Activated T-helper 9 cell treated with anti-CD3 and anti-CD28 coated beads, Interleukin-2, amount 50 U/mL, for 16 hours (primary cell): ENCODE results near the gene SFXN1.
A peak's percentile ranks its signal among the peaks of the same experiment; 100 is the strongest.
"Not testable (repeated sequence)": the region's sequence is repeated elsewhere in the genome, so short reads cannot be mapped to it uniquely, and the experiment has no call there.

ENCODE experiments used
- DNase-seq: peaks from one replicate; pipeline ENCODE4 v3.0.0-alpha.2; 2020; ENCODE audit warnings: low read depth

Gene SFXN1, protein sequence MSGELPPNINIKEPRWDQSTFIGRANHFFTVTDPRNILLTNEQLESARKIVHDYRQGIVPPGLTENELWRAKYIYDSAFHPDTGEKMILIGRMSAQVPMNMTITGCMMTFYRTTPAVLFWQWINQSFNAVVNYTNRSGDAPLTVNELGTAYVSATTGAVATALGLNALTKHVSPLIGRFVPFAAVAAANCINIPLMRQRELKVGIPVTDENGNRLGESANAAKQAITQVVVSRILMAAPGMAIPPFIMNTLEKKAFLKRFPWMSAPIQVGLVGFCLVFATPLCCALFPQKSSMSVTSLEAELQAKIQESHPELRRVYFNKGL

DNA sequence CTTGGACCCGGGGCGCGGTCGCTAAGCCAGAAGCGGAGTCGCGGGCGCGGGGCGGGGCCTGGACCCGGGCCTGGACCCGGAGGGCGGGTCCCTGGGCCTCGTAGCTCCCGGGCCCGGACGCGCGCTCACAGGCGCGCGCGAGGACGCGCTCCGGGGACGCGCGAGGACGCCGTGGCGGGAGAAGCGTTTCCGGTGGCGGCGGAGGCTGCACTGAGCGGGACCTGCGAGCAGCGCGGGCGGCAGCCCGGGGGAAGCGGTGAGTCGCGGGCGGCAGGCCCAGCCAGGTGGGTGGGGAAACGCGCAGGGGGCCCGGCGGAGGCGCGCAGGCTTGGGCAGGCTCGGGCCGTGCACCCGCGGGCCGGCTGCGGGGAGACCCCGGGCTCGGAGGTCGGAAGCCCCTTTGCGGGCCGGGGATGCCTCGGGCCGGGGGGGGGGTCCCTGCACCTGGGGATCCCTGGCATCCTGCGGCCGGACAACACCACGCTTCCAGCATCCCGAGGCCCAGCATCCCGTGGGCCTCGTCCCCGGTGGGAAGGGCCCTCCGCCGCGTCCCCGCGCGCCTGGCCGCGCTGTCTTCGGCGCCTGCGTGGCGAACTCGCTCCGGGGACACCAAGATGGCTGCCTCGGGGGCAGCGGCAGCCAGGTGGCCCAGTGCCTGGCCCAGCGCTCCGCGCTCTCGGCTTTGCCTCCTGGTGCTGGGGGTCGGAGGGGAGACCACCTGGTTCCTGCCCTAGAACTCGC lies at the start of gene SFXN1:
SFXN1 (plus strand) TSS at position 177 of the 741 bp plus-strand sequence. CDS start 13,544 bp downstream, outside the sequence.
- DNase-seq = peak; percentile 69

DNA sequence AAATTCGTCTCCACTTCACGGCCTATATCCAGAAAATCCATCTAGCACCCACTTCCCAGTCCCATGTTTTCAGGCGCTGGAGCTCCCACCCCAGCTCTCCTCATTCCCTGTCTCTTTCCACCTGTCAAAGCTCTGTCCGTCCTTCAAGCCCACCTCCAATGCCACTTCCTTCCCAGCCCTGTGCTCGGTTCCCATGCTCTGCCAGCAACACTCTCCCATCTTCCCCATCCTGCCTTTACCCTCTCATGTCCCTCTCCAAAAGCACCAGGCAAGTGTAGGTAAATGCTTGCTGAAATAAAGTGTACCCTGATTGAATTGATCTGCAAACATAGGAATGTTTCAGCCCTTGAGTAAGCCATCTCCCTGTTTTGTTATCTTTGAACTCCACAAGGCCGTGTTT lies 43.6 kb upstream of the SFXN1 start:
- no peak for DNase-seq

DNA sequence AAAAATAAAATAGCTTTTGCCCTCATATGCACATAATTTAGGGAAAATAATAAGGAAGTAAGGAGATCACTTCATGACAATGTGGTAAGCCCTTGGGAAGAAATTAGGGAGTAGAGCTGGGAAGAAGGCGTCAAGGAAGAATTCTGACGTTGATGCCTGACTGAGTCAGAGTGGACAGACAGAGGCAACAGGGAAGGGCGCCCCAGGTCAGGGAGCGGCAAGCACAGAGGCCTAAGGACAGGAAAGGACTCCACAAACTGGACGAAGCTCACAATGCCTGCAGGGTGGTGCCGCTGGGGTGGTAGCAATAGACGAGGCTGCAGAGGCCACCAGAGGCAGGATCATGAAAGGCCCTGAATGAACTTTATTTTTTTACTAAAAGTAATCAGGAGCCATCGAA lies 42.0 kb upstream of the SFXN1 start:
- DNase-seq = no peak

DNA sequence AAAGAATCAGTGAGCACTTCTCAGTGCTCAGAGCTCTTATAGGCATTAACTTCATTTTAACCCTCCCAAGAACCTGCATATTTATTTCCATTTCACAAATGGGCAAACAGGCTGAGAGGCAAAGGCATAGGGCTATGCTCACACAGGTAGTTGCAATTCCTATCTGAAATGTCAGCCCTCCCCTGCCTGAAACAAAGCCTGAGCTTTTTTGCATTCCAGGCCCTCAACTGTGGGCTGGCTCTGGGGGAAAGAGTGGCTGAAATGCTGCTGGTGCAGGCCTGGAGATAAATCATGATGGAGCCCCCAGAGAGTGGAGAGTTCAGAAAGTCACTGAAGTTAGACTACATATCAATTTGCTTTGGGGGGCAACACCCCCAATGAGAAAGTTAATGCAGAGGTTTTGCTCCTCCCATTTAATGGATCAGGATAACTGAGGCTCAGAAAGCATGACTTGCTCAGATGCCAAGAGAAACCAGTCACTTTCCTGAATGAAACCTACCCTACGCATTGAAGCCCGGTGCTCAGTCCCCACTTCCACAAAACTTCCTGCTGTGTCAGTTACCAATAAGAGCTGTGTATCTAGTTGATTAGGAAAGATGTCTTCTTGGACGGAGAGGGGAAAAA lies 40.0 kb upstream of the SFXN1 start:
- no peak for DNase-seq

DNA sequence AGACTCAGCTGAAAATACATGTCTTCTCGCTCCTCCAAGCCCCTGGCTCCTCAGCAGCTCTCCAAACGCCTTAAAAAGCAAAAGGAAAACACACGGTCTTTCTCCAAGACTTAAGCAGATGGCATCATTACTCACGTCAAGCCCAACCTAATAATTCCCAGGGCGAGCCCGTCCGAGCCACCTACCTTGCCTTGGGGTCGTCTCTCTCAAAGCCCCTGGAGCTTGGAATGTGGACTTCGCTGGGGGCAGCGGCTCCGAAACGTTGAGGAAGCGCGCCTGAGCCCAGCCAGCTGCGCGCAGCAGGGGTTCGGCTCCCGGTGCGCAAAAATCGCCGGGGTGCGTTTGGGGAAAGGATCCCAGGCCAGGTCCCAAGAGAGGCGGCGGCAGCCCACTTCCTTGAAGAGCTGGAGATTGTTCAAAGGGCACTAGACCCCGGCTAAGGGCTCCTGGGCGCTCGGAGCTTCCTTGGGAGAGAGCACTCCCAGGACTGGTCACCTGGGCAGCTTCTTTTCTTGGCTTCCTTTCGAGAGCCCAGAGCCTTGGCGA lies 34.8 kb upstream of the SFXN1 start:
- no peak for DNase-seq

DNA sequence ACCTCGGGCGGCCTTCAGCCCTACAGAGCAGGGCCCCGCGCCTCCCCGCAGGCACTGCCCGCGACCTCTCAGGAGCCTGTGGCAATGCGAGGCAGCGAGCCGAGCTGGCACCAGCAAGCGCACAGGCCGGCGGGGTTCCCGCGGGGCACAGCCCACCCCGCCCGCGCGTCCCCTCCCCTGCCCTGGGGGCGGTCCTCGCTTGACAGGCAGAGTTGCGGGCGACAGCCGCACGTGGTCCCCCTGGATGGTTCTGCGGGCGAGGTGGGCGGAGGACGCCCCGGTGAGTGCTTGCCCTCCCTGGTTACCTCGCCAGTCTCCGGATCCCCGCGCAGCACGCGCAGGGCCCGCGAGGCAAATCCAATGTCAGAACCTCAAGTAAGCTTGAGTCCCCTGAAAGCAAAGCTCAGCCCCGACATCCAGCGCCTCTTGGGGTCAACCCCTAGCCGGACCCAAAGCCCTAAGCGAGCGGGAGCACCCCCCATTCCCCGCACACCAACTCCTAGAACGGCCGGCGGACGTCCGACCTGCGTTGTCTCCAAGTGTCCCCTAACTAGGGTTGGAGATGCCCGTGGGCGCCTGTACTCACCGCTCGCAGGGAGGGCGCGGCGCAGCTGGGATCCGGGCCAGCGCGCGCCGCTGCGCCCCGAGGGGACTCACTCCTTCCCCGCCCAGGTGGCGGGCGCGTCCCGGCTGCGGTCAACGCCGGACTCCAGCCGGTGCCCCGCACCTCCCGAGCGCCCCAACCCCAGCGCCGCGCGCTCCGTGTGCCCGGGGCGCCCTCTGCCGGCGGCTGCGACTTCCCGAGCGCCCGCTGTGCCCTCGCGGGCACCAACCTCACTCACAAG lies 34.1 kb upstream of the SFXN1 start, which contains the start of gene DRD1:
DRD1 (minus strand) TSS at position 123 of the 845 bp plus-strand sequence. CDS start 1,083 bp downstream, outside the sequence.
- DNase-seq = peak; percentile 33

DNA sequence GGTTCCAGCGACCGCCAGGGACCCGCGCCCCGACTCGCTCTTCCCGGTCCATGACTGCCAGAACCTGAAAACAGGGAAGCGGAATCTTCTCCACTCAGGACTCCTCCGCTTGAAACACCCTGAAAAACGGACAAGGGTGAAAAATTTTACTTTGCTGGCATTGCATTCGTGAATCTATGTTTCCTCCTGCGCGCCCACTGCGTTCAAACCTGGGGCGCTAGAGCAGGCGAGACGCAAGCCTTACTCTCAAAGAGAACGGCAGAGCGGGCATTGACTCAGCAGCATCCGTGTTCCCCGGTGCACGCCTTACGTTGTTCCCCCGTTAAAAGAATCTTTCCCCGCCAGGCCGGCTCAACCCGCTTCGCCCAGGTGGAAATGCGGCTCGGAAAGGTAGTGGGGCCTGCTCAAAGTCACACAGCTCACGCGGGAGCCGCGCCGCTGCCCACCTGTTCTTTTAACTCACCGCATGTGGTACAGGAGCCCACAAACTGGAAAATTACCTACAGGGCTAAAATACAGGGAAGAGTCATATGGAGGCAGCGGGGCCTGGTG lies 33.4 kb upstream of the SFXN1 start:
- no peak for DNase-seq

DNA sequence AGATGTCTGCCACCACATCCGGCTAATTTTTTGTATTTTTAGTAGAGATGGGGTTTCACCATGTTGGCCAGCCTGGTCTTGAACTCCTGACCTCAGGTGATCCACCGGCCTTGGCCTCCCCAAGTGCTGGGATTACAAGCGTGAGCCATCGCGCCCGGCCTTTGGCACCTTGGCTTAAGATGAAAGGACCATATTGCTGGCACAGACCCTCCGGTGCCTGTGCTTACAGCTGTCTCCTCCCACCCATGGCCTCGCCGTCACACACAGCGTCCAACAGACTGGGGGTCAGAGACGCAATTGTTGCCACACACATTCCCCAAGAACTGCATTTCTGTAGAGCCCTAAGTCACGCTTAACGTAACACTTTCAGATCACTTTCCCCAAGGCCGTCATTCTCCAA lies 32.0 kb upstream of the SFXN1 start:
- DNase-seq = not testable (repeated sequence)

DNA sequence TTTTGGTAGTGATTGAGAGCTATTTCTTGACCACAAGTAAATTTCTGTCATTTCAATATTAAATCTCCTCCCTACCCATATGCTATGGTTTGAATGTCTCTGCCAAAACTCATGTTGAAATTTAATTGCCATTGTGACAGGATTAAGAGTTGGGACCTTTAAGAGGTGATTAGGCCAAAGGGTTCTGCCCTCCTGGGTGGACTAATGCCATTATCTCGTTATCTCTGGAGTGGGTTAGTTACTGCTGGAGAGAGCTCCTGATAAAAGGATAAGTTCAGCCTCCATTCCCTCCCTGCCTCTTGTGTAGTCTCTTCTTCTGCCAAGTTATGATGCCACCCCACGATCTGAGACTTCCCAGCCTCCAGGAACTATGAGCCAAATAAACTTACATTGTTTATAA lies 30.8 kb upstream of the SFXN1 start:
- DNase-seq = no peak

DNA sequence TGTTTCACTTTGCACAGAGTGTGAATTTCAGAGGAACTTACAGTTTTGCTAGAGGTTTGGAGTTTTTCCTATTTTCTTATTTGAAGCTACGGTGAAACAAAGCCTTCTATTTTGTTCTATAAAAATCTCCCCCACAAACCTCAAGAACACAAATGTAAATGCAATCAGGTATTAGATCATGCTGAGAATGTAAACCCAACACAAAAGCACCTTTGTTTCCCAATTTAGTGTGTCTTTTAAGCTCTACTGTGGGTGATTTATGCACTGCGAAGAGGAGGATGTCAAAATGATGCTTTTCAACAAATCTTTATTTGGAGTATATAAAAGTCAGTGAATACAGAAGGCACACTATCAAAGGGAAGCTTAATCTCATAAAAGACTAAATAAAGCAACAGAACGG lies 30.1 kb upstream of the SFXN1 start:
- no peak for DNase-seq

DNA sequence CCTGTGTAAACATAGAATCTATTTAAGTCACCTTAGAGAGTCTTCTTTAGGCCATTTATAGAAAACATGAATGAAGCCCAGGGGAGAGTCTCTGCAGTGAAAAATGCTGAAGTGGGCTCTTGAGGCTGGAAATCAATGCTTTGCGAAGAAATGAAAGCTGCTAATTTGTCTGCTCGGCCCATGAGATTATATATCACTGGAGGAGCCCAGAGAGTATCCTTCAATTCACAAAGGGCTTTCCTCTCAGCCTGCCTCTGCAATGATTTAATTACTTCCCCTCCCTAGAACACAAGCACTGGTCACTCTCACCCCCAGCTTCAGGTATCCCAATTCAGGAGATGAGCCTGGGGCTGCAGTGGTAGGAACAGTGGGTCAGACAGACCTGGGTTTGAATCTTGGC lies 26.2 kb upstream of the SFXN1 start:
- DNase-seq = no peak

DNA sequence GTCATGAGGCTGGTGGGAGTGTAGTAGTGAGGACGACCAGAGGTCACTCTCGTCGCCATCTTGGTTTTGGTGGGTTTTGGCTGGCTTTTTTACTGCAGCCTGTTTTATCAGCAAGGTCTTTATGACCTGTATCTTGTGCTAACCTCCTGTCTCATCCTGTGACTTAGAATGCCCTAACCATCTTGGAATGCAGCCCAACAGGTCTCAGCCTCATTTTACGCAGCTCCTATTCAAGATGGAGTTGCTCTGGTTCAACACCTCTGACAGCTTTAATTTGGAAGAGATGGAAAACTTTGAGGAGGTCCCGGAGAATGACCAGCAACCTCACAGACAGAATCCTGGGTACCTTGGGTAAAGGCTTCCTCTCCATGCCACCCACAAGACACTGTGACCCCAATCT lies 24.0 kb upstream of the SFXN1 start:
- DNase-seq = not testable (repeated sequence)

DNA sequence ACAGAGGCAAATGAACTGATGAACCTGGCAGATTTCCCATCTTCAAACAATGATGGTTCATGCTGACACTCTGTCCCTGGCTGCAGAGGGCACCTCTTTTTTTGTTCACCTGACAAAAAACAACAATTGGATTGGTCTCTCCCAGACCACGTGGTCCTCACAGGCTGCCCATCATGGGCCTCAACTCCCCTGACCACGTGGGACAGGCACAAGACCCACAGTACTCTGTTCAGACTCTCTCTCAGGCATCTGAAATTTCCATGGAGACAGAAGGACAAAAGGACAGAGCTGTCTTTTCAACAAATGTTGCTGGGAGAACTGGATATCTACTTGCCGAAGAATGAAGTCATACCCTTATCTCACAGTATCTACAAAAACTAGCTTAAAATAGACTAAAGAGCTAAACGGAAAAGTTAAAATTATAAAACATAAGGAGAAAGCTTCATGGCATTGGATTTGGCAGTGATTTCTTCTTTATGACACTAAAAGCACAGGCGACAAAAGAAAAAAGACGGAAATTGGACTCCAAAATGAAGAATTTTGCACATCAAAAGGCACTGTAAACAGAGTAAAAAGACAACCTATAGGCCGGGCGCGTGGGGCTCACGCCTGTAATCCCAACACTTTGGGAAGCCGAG lies 22.1 kb upstream of the SFXN1 start:
- no peak for DNase-seq

DNA sequence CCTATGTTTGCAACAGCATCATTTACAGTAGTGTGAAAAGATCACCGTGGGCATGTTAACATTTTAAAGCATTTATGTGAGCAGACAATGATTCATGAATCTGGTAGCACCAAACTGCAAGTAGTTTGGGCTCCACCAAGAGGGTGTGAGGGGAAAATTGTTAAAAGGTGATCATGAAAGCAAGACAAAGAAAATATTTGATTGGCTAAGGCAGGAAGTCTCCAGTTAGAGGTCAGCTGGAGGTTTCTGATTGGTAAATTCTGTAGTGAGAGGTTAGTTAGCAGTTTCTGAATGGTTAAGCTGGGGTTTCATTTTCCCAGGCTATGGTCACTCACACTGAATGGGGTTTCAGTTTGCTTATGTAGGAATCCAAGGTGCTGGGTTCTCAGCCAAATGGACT lies 20.9 kb upstream of the SFXN1 start:
- no peak for DNase-seq

DNA sequence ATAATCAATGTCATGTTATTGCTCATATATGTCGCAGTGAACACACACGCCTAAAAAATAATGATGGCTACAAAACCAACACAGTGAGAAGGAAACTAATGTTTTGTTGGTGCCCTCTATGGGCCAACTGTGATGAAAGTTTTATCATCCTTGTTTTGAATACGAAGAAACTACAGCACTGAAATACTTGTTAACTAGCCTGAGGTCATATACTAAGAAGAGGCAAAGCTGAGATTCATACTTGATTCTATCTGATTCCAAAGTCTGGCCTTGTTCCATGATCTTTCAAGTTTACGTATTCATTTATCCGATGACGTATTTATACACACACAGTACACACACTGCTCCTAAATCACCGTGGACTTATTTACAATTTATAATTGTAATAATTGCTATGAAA lies 18.2 kb upstream of the SFXN1 start:
- DNase-seq = no peak

DNA sequence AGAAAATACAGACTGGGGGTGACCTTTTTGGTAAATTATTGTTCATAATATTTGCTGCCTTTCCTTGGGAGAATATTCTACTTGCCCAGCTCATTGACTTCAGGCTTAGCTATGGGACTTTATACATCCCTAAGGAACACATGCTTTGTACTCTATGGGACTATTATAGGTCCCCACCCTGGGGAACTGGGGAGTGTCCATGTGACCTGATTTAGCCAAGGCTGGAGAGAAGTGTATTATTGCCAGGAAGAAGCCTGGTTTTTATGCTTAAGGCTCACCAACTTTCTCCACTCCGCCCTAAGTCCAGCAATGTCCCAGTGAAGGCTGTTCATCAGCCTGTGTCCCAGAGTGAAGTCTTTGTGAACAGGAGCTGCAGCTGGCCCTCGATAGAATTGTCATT lies 17.8 kb upstream of the SFXN1 start:
- no peak for DNase-seq

DNA sequence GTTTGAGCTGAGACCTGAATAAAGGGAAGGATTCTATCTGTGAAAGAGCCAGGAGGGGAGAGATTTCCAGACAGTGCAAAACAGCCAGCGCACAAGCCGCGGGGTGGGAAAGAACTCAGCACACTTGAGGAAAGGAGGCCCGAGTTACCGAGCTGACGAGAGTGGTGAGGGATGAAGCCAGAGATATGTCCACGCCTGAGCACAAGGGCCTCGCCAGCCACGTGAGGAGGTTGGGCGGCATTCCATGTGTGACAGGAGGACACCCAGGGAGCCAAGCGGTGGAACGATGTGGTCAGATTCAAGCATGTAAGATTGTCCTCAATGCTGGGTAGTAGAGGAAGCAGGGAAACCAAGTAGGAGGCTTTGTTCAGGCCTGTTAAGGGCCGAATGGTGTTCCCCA lies 17.0 kb upstream of the SFXN1 start:
- DNase-seq = no peak

DNA sequence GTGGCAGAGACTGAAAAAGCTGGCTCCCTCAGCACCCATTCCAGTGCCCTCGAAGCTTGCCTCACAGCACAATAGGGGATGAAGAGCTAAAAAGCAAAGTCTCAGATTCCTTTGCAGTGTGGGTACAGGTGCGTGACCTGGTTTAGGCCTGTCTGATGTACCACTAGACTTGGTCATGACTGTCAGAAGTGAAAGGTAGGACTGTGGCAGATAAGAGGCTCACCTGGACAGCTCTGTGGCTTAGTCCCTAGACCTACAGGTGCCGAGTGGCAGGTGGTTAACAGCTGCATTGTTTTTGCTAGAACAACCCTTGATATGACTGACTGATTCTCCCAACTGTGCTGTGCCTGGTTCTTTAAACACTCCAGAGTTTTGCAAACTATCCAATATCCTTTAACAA lies 14.7 kb upstream of the SFXN1 start:
- DNase-seq = no peak

DNA sequence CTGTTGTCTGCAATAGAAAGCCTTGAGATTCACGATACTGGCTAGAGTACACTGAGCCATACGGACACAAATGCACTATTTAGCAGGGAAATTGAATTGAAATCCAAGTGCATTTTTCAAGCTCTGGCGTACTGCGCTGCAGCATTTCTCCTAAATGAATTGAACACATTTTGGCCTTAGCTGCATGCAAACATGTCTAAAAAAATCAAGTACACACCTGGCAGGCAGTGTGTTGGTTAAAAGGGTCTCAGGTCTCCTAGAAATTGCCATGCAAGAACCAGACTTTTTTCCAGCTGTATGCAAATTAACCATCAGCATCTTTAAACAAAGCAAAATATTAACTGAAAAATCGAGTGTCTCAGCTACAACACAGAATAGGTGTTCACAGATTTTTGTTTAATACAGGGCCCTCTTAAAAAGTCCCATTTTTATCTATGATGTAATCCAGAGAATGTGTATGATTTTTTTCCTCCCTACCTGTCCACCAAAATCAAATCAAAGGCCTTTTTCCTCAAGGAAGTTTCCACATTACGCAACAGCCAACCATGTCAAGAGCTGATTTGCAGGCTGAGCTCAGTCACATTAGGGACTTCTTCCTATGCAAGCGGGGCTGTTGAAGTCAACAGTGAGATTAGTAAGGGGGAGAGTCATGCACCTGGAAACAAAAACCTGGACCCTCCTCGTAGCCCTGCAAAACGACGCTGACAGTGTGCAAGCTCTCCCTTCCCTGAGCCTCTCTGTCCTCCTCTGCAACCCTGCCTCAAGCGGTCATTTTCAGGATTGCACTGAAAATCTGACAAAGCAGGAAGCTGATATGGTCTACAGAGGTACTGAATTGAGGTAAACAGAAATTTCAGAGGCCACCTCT lies 14.1 kb upstream of the SFXN1 start:
- DNase-seq = peak; percentile 19

DNA sequence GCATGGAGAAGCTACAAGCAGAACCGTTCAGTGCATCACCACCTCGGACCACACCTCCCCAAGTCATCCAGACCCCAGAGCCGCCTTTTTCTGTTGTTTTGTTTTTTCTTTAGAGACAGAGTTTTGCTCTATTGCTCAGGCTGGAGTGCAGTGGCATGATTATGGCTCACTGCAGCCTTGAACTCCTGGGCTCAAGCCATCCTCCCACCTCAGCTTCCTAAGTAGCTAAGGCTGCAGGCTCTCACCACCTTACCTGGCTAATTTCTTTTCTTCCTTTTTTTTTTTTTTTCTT lies 13.5 kb upstream of the SFXN1 start:
- no peak for DNase-seq
